Natural killer cell treated with Interleukin-12 subunit alpha and Interleukin-12 subunit beta and Interleukin-15 and Interleukin-18, amount 100 ng/mL, for 72 hours (primary cell): ENCODE data around the gene CACNA1B. TPM values are rescaled to one million over a fixed set of nuclear protein-coding genes. Genes with fewer than 3 reads are reported as not detected.
A peak's percentile ranks its signal among the peaks of the same experiment; 100 is the strongest.
"Not testable (repeated sequence)": the region's sequence is repeated elsewhere in the genome, so short reads cannot be mapped to it uniquely, and the experiment has no call there.

Experiments
- ATAC-seq, 2 donors: fragments of 150-1000 bp; cut with Tn5 transposase in 1 of 2; sonication (Bioruptor Pico), chemical (Tn5 transposase) in 1 of 2; 2 replicates each; pipeline ENCODE4 v1.10.0; 2021
- DNase-seq: peaks from one replicate; pipeline ENCODE4 v3.0.0; 2022; ENCODE audit warnings: low spot score
- H3K27ac Mint-ChIP-seq, 2 donors: 1 replicate in 1 of 2; 2 replicates in 1 of 2; pipeline ENCODE4 v1.8.0; 2022; ENCODE audit warnings: mixed read lengths in 2 of 2, mild to moderate bottlenecking in 1 of 2, moderate library complexity in 1 of 2
- H3K27me3 Mint-ChIP-seq, 2 donors: 1 replicate in 1 of 2; 2 replicates in 1 of 2; pipeline ENCODE4 v1.8.0; 2022; ENCODE audit warnings: mixed read lengths in 2 of 2
- H3K36me3 Mint-ChIP-seq: one replicate; pipeline ENCODE4 v1.8.0; 2022; ENCODE audit warnings: mixed read lengths
- H3K4me1 Mint-ChIP-seq, 2 donors: 1 replicate in 1 of 2; 2 replicates in 1 of 2; pipeline ENCODE4 v1.8.0; 2022; ENCODE audit warnings: low read depth in 2 of 2, mixed read lengths in 2 of 2, mild to moderate bottlenecking in 1 of 2
- H3K4me3 Mint-ChIP-seq: one replicate; pipeline ENCODE4 v1.8.0; 2022; ENCODE audit warnings: mixed read lengths
- H3K9me3 Mint-ChIP-seq: 2 replicates; pipeline ENCODE4 v1.8.0; 2022; ENCODE audit warnings: mixed read lengths
- total RNA-seq, 2 donors: library from RNA; stranded (reverse); gene quantifications; one replicate each; pipeline ENCODE4 v1.2.3, GENCODE V29; 2022

The CACNA1B gene
- total RNA-seq, 2 donors from 2014 or later, result 0.11 to 0.90 TPM

DNA sequence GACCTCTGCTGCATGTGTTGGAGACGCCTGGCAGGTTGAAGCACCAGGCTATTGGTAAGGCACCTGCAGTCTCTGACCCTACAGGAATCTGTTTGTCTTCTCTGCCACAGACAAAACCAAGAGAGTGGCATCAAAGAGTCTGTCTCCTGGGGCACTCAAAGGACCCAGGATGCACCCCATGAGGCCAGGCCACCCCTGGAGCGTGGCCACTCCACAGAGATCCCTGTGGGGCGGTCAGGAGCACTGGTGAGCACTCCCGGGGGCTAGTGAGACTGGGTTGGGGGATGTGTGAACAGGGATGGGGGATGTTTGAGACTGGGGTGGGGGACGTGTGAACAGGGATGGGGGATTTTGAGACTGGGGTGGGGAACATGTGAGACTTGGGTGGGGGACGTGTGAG lies 240.3 kb downstream of the CACNA1B start:
- DNase-seq (no peak), ATAC-seq (no peak)
- H3K27me3 Mint-ChIP-seq, result peaks cover 0 to 3% of the 10 kb centered on the region in 2 donors
- H3K4me1 Mint-ChIP-seq, result no peaks in the 10 kb centered on the region
- H3K4me3 Mint-ChIP-seq, result no peak overlapping the region
- no peaks in the 10 kb centered on the region for H3K9me3 Mint-ChIP-seq
- no peaks in the 10 kb centered on the region for H3K36me3 Mint-ChIP-seq
- no peak overlapping the region for H3K27ac Mint-ChIP-seq

DNA sequence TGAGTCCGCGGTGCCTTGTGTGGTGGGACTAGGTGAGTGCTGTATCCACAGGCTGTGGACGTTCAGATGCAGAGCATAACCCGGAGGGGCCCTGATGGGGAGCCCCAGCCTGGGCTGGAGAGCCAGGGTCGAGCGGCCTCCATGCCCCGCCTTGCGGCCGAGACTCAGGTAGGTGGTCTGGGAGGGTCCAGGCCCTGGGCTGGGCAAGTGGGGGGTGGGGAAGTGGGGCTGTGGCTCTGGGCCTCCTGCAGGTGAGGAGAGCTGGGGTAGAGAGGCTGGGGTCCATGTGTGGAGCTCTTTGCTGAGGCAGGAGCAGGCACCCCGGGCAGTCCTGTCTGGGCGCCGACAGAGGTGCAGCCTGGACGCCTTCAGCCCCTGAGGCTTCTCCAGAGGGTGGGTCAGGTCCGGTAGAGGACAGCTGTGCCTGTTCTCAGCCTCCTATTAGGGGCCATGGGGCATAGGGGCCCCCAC lies 241.1 kb downstream of the CACNA1B start:
- Mint-ChIP-seq H3K27ac (no peak overlapping the region), H3K27me3 (no peaks in the 10 kb centered on the region), H3K4me3 (no peak overlapping the region), H3K36me3 (no peaks in the 10 kb centered on the region), H3K9me3 (no peaks in the 10 kb centered on the region), H3K4me1 (no peaks in the 10 kb centered on the region)
- ATAC-seq (no peak), DNase-seq (peak; percentile 55)

DNA sequence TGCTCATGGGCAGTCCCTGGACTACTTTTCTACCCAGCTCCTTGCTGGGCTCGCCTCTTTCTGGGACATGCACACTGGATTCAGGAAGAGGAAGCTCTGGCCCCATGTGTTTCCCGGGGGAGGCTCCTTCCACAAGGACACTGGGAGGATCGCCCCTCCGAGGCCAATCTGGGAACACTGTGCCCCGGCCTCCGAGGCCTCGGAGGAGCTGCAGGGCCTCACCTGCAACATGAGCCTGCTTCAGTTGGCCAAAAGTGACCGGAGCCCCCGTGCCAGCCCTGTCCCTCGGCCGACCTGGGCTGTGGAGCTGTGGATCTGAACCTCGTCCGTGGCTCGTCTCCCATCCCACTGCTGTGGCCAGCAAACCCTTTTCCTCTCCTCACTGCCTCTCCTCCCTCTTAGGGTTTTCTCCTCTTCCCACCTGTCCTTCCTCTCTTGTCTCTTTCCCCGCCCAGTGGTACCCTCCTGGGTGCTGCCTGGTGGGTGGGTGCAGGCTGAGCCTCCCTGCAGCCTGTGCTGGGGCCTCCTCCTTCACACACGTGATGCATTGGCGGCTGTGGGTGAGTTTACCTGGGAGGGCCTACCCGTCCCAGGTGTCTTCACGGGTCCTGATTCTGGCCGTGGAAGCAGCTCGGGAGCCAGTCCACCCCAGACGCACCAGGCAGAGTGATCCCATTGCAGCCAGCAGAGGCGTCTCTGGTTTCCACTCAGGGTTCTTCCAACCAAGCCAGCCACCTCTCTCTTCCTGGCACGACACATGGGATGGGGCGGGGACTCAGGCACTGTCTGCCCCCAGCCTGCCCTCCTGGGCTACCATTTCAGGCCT lies 241.8 kb downstream of the CACNA1B start:
- no peak for ATAC-seq

DNA sequence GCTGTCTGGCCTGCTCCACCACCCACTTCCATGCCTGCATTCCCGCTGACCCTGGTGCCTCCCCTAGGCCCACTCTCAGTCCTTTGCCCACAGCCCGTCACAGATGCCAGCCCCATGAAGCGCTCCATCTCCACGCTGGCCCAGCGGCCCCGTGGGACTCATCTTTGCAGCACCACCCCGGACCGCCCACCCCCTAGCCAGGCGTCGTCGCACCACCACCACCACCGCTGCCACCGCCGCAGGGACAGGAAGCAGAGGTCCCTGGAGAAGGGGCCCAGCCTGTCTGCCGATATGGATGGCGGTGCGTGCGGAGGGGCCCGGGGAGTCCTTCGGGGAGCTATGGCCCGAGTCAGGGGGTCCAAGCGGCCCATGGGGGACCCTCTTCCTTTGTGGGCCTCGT lies 242.5 kb downstream of the CACNA1B start:
- H3K4me3 Mint-ChIP-seq, result no peak overlapping the region
- no peak overlapping the region for H3K27ac Mint-ChIP-seq
- no peaks in the 10 kb centered on the region for H3K36me3 Mint-ChIP-seq
- H3K9me3 Mint-ChIP-seq, result no peaks in the 10 kb centered on the region
- DNase-seq (peak; percentile 31), ATAC-seq (no peak)
- no peaks in the 10 kb centered on the region for H3K27me3 Mint-ChIP-seq
- H3K4me1 Mint-ChIP-seq, result no peaks in the 10 kb centered on the region

More for the DNA sequence above, 241.8 kb downstream of the CACNA1B start:
- no peak overlapping the region for H3K27ac Mint-ChIP-seq
- H3K9me3 Mint-ChIP-seq, result no peaks in the 10 kb centered on the region
- no peaks in the 10 kb centered on the region for H3K36me3 Mint-ChIP-seq
- no peak overlapping the region for H3K4me3 Mint-ChIP-seq
- peak; percentile 41 for DNase-seq
- H3K4me1 Mint-ChIP-seq, result no peaks in the 10 kb centered on the region
- H3K27me3 Mint-ChIP-seq, result no peaks in the 10 kb centered on the region

DNA sequence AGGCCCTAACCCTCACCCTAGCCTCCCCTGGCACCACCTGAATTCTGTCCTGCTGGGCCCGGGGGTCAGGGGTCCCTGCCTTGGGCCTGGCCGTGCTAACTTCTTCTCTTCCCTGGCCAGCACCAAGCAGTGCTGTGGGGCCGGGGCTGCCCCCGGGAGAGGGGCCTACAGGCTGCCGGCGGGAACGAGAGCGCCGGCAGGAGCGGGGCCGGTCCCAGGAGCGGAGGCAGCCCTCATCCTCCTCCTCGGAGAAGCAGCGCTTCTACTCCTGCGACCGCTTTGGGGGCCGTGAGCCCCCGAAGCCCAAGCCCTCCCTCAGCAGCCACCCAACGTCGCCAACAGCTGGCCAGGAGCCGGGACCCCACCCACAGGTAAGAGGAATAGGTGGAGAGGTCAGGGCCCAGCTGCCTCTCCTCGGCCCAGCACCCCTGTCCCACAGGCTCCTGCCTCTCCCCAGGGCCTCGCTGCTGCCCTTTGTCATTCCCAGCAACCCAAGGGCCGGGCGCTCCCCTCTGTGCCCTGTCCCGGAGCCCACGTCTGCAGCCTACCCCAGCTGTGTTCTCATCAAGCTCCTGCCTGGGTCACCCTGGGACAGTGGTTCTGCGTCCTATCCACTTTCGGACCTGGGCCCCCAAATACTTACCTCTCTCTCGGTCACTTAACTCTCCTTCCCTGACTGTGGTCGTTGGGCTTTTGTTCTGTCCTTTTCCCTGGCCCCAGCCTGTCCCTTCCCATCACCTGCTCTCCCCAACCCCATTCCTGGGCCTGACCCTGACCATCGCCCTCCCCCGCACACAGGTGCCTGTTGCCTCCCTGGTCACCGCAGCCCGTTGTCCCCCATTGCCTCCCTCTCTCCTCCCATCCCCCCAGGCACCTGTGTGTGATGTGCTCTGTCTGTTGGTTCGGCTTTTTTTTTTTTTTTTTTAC lies 243.2 kb downstream of the CACNA1B start:
- Mint-ChIP-seq H3K9me3 (no peaks in the 10 kb centered on the region), H3K27me3 (no peaks in the 10 kb centered on the region), H3K27ac (no peak overlapping the region), H3K36me3 (no peaks in the 10 kb centered on the region), H3K4me1 (peaks cover 0 to 3% of the 10 kb centered on the region in 2 donors), H3K4me3 (no peak overlapping the region)
- ATAC-seq (no peak), DNase-seq (no peak)

DNA sequence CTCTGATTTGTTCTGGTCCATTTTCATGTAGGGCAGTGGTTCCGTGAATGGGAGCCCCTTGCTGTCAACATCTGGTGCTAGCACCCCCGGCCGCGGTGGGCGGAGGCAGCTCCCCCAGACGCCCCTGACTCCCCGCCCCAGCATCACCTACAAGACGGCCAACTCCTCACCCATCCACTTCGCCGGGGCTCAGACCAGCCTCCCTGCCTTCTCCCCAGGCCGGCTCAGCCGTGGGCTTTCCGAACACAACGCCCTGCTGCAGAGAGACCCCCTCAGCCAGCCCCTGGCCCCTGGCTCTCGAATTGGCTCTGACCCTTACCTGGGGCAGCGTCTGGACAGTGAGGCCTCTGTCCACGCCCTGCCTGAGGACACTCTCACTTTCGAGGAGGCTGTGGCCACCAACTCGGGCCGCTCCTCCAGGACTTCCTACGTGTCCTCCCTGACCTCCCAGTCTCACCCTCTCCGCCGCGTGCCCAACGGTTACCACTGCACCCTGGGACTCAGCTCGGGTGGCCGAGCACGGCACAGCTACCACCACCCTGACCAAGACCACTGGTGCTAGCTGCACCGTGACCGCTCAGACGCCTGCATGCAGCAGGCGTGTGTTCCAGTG lies 244.0 kb downstream of the CACNA1B start:
- Mint-ChIP-seq H3K9me3 (no peaks in the 10 kb centered on the region), H3K36me3 (no peaks in the 10 kb centered on the region), H3K4me1 (peaks cover 0 to 3% of the 10 kb centered on the region in 2 donors), H3K4me3 (no peak overlapping the region), H3K27me3 (no peaks in the 10 kb centered on the region), H3K27ac (no peak overlapping the region)
- DNase-seq (no peak), ATAC-seq (no peak)

DNA sequence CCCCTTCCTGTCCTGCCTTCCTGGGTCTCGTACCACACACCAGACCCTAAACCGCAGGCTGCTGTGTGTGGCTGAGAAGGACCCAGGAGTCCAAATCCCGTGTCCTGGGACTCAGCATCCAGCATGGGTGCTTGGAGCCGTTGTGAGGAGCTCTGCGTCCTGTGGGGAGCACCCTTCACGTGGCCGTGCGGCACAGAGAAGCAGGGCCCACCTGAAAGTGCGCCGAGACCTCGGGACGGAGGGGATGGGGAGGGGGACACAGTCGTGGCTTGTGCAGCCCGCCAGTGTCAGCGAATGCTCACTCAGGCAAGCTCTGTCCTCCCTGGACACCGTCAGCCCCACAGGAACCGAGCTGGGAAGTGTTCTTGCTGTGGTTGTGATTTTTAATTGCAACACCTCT lies 244.6 kb downstream of the CACNA1B start:
- H3K4me3 Mint-ChIP-seq, result no peak overlapping the region
- peaks cover 0 to 3% of the 10 kb centered on the region in 2 donors for H3K4me1 Mint-ChIP-seq
- DNase-seq (no peak), ATAC-seq (no peak)
- no peaks in the 10 kb centered on the region for H3K27me3 Mint-ChIP-seq
- no peak overlapping the region for H3K27ac Mint-ChIP-seq
- H3K36me3 Mint-ChIP-seq, result no peaks in the 10 kb centered on the region
- H3K9me3 Mint-ChIP-seq, result no peaks in the 10 kb centered on the region

DNA sequence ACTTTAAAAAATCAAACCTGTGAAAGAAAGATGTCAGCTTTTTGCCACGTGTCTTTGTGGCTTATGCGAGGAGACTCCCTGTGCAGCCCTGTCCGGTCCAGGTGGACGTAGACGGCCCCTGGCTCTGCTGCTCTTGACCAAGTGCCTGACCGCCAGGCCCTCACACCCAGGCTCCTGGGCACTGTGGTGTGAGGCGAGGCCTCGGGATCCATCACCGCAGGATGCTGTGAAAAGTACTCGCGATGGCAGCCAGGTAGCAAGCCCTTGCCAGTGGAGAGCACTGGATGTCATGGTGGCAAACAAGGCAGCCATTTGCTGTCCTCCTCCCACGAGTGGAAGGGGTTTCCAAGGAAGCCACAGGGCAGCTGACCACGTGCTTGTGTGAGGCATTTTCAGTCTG lies 245.1 kb downstream of the CACNA1B start:
- H3K9me3 Mint-ChIP-seq, result no peaks in the 10 kb centered on the region
- H3K4me1 Mint-ChIP-seq, result peaks cover 0 to 3% of the 10 kb centered on the region in 2 donors
- DNase-seq, result no peak
- no peak for ATAC-seq
- H3K36me3 Mint-ChIP-seq, result no peaks in the 10 kb centered on the region
- no peak overlapping the region for H3K4me3 Mint-ChIP-seq
- no peaks in the 10 kb centered on the region for H3K27me3 Mint-ChIP-seq
- no peak overlapping the region for H3K27ac Mint-ChIP-seq

DNA sequence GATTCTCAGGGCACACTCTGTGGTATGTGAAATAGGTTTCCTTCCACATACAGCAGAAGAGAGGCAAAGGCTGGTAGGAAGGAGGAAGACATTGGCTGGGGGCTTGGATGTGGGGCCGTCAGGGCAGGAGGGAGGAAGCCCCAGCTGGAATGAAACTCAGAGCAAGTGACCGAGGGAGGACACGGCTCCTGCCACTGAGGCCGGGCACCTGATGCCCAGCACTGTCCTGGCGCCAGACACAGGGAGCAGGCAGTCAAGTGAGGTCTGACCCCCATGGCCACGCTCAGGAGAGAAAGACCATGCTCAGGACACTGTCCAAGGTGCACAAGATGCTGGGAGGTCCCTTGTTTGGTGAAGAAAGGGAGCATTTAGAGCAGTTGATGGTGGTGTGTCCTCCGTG lies 245.5 kb downstream of the CACNA1B start:
- Mint-ChIP-seq H3K4me1 (peaks cover 0 to 3% of the 10 kb centered on the region in 2 donors), H3K27ac (no peak overlapping the region), H3K9me3 (no peaks in the 10 kb centered on the region), H3K4me3 (no peak overlapping the region), H3K27me3 (no peaks in the 10 kb centered on the region), H3K36me3 (no peaks in the 10 kb centered on the region)
- DNase-seq (no peak), ATAC-seq (no peak)

DNA sequence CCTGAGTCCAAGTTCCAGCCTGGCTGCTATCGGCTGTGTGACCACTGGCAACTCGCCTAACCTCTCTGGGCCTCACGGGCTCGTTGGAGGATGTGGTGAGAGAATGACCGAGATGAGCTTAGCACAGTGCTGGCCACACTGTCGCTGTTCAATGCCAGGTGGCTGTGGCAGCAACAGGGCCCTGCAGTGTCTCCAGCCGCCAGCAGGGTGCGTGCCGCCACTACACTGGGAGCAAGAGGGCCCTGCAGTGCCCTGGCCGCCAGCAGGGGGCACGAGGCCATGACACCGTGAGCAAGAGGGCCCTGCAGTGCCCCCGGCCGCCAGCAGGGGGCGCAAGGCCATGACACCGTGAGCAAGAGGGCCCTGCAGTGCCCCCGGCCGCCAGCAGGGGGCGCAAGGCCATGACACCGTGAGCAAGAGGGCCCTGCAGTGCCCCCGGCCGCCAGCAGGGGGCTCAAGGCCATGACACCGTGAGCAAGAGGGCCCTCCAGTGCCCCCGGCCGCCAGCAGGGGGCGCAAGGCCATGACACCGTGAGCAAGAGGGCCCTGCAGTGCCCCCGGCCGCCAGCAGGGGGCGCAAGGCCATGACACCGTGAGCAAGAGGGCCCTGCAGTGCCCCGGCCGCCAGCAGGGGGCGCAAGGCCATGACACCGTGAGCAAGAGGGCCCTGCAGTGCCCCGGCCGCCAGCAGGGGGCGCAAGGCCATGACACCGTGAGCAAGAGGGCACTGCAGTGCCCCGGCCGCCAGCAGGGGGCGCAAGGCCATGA lies 248.7 kb downstream of the CACNA1B start:
- not testable (repeated sequence) for ATAC-seq, H3K36me3 Mint-ChIP-seq, DNase-seq, H3K27me3 Mint-ChIP-seq, H3K4me1 Mint-ChIP-seq, H3K9me3 Mint-ChIP-seq, H3K27ac Mint-ChIP-seq, H3K4me3 Mint-ChIP-seq

DNA sequence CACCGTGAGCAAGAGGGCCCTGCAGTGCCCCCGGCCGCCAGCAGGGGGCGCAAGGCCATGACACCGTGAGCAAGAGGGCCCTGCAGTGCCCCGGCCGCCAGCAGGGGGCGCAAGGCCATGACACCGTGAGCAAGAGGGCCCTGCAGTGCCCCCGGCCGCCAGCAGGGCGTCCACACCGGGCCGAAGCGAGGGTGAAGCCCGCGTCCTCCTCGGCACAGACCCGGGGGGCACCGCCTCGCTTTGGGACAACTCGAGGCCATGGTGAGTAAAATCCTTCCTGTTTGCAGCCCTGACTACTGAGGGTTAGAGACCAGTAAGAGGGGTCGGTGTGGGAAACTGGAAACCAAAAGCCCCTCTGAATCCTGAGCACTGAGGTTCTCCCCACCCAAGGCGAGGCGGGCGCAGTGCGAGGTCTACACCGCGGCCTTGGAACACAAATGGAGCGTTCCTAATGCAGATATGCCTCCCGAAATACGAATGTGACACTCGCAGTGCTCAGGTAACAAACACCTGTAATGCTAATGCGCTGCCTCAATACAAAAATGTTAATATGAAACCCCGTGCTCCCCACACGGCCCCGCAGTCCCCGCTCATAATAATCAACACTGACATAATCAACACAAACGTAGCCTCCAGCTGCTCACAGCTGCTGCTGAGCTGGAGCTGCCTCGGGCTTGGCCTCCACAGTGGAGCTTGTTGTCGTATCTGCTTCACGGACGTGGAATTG lies 249.4 kb downstream of the CACNA1B start:
- H3K36me3 Mint-ChIP-seq, DNase-seq, H3K27me3 Mint-ChIP-seq, H3K4me3 Mint-ChIP-seq, H3K4me1 Mint-ChIP-seq, H3K27ac Mint-ChIP-seq, H3K9me3 Mint-ChIP-seq: not testable (repeated sequence)
- ATAC-seq, result peak; percentile 31 to 54

DNA sequence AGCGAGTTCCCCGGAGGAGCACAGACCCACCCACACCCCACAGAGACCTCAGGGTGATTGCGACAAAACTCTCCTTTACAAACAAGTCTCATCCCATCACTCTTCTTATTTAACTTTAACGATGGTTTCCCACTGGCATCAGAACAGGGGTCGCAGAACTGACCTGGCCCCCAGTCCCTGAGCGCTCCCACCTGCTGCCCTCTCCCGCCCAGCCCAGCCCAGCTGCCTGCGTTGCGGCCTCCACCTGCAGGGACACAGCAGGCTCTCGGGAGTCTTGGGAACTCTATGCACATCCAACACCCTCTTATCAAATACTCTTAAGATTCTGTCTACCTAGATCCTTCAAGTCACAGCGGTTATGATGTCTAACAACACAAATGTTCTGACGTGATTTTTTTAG lies 250.4 kb downstream of the CACNA1B start:
- not testable (repeated sequence) for H3K36me3 Mint-ChIP-seq, ATAC-seq, DNase-seq

DNA sequence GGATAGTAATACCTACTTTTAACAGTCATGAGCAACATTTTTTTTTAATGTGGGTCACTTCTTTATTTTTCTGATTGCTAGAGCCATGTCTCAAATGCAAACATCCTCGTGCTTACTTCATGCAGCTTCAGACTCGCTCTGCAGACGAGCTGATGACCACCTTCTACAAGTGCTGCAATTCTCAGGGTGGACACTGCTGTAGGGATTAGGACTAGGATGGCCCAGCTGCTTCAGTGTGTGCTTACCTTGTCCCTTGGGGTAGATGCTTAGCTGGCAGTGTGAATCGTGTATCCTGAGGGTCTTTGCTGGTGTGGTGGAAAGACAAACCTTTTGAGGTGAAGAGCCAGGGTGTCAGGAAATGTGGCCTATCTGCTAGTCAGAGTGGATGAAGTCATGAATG lies 251.7 kb downstream of the CACNA1B start:
- not testable (repeated sequence) for H3K4me3 Mint-ChIP-seq, H3K27me3 Mint-ChIP-seq, H3K27ac Mint-ChIP-seq, H3K36me3 Mint-ChIP-seq, H3K9me3 Mint-ChIP-seq, DNase-seq, H3K4me1 Mint-ChIP-seq
- ATAC-seq, result peak; percentile 8 to 34

More for the DNA sequence above, 250.4 kb downstream of the CACNA1B start:
- H3K27me3 Mint-ChIP-seq, H3K9me3 Mint-ChIP-seq, H3K27ac Mint-ChIP-seq, H3K4me3 Mint-ChIP-seq, H3K4me1 Mint-ChIP-seq: not testable (repeated sequence)
